HG02759 (cell line): ENCODE data around the gene HDAC5.

Experiments
- ATAC-seq: cut with Tn5 transposase; IDR thresholded peaks from one replicate; pipeline ENCODE4 v1.9.1; 2021; ENCODE audit warnings: mild to moderate bottlenecking, moderate library complexity; ENCODE audit not compliant: unreplicated experiment

Gene HDAC5

DNA sequence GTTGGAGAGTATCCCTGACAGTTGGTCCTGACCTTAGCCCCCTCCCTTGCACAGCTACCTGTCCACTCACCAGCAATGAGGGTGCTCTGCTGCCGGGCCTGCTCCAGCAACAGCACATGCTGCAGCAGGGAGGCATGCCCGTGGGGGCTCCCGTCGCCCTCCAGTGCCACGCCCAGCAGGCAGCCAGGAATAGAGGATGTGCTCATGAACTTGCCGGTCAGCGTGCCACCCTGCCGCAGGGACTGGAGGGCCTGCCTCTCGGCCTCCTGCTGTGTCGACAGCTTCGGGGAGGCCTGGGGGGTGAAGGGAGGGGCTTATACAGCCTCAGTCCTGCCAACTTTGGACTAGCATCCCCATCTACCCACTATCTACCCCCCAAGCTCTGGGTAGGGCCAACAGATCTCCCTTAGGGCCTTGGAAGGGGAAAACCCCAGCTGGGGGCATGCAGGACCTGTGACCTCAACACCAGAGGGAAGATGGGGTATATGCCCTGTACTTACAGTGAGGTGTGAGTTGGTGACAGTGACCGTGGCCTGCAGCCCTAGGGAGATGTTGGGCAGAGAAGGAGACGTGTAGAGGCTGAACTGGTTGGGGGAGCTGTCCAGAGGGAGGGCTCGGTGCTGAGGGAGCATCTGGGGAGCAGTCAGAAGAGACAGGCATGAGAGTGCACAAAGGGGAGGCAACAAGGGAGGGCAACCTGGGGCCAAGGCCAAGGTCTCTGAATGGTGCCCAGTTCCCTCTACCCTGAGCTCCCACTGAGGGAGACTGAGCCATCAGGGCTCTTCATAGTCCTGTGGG lies 32.0 kb downstream of the HDAC5 start:
- ATAC-seq = no peak

DNA sequence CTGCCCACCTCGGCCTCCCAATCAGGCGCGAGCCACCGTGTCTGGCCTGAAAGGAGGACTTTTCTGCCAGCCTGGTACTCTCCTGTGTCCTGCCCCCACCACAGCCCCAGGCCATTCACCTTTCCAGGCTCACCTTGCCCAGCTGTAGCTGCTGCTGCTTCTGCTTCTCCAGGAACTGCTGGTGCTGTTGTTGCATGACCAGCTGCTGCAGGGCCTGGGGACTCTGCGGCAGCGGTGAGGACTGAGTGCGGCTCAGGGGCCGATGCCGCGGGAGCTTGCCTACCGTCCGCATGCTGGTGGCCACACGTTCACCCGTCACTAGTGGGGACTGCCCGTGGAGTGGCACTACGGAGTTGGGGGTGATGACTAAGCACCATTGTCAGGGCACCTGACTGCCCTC lies 35.2 kb downstream of the HDAC5 start:
- ATAC-seq = no peak

DNA sequence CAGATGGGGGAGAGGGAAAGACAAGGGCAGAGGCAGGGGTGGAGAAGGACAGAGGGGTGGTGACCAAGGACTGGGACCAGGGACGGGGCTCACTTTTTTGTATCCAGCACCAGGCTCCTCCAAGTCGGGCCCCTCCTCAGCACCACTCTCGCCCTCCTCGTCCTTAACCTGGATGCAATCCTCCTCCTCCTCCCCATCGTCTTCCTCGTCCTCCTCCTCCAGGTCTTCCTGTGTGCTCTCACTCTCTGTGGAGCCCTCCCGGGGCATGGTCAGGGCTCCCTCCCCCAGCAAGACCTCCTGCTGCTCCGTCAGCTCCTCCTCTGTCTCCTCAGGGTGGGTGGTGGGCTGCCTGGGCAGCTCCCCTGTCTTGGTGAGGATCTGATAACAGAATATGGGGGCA lies 36.1 kb downstream of the HDAC5 start:
- ATAC-seq = no peak

DNA sequence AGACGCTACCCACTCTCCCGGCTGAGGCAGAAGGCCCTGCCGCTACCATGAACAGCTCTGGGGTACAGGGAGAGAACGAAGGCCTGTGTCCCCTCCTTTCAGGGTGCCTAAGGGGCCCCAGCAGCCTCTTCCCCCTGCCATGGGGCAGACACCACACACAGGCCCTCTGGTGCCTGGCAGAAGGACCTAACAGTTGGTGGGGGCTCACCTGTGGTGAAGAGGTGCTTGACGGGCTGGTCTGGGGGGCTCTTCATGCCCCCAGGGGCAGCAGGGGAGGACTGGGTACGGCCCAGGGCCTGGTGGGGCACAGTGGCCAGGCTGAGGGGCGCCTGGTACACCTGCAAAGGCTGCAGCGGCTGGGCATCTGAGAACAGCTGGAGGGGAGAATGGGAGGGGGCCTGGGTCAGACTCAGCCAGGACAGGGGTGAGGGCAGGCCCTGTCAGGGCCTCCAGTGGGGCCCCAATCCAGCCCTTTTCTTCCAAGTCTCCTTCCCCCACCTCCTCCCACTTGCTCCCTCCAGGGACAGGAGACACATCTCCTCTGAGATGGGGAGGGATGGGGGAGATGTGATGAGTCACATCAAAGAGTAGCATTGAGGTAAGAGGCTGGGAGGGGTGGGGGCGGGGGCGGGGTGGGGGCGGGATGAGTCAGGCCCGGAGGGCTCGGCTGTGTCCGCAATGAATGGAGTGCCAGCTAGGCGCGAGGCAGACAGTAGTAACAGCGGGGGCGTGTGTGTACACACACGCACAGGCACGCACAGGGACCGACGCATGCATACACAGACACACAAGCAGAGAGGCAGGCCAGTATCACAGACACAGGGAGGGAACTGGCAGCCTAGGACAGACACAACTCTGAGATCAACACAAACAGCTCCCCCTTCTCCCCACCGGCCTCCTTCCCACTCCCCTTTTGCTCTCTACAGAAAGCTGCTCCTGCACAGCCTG lies 36.8 kb downstream of the HDAC5 start:
- no peak for ATAC-seq

DNA sequence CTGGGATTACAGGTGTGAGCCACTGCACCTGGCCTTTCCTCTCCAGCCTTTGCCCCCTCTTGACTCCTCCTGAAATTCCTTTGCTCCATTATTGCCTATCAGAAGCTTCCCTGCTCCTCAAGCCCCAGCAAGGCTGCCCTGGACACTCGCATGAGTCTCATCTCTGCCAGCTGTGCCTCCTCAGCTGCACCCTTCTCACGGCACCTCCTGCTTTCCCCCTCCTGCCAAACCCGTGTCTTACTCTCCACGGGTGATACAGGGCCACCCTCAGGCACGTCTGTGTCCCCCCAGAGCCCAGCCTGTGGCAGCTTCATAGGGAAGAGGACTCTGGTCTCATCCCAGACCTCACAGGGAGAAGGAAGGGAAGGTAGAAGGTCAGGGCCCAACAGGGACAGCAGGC lies 37.5 kb downstream of the HDAC5 start:
- no peak for ATAC-seq

DNA sequence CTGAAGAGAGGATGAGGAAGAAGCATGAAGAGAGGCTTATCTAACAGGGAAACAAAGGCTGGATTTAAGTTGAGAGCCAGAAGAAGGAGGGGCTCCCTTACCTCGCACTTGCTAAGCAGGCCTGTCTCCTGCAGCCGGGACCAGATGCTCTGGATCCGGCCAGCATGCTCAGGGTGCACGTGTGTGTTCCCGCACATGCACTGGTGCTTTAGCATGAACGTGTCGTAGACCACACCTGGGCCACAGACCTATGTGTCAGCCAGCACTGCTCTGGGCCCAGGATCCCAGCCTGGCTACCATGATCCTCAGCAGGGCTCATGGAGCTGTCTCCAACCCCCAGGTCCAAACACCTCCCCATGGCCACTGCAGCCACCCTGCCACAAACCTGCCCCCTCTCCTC lies 38.5 kb downstream of the HDAC5 start:
- ATAC-seq = no peak

DNA sequence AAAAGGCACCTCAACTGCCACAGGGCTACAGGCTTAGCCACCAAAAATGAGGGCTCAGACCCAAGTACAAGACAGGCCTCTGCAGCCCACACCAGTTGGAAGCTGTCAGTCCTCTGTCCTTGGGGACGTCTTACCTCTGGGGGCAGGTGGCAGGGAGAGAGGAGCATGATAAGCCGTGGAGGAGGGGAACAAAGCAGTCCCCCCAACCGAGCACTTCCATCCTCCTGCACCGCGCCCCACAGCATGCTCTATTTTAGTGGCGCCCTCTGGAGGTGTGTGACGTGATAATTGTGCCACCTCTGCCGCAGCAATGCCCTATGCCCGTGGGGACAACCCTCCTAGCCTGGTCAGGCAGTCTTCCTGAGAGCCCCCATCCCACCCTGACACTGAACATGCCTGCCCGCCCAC lies 39.3 kb downstream of the HDAC5 start:
- ATAC-seq = no peak

DNA sequence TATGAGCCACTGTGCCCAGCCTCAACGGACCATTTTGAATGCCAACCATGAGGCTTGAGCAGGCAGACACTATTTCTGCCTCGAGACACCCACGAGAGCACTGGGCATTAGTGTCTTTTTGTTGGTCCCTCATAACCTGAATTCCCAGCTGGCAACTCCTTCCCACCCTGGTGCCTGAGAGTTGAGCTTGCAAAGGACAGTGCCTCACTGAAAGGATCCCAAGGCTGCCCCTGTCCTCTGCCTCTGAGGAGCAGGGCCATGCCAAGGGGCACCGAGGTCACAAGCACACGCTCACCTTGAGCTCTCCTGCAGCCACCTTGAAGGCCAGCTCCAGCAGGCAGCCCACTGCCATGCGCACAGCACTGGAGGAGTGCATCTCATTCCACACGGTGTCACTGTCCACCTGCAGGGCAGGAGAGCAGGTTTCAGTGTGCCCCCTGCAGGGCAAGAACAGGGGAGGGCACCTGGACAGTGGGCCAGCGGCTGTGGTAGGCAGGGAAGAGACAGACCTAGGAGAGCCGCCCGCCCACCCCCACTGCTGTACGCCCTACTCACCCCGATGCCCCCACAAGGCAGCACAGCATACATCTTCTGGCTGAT lies 40.1 kb downstream of the HDAC5 start:
- ATAC-seq = no peak

DNA sequence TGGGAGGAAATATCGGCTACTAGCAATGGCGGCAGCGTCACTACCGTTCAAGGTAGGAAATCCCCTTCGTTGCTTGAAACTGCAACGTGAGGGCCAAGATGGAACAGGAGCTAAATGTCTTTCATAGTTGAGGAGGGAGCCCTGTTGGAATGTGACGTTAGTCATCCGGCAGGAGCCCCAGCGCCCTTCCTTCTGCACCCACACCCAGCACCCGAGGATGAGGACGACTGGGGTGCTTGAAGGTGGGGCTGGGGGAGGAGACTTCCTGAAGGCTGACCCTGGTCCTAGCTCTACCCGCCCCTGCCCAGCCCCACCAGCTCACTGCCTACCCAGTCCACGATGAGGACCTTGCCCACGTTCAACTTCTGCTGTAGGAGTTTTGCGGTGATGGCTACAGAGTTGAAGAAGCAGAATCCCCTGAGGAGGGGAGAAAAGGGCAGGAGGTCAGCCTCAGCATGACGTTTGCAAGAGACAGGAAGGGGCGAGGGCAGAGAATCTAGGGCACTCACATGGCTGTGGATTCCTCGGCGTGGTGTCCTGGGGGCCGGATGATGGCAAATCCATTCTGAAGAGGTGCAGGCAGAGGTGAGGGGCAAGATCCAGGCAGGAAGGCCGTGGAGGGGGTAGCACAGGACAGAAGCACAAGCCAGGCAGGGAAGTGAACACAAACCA lies 41.0 kb downstream of the HDAC5 start:
- no peak for ATAC-seq

DNA sequence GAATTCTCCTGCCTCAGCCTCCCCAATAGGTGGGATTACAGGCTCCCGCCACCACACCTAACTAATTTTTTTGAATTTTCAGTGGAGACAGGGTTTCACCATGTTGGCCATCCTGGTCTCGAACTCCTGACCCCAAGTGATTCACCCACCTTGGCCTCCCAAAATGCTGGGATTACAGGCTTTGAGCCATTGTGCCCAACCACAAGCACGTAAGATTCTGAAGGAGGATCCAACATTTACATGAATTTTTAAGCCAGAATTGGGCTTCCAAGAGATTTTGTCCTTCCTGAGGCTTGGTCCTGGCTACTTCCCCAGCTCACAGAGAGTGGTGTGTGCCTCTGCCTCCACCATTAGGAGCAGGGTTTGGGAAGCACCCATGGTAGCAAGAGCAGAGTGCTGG lies 41.8 kb downstream of the HDAC5 start:
- no peak for ATAC-seq

DNA sequence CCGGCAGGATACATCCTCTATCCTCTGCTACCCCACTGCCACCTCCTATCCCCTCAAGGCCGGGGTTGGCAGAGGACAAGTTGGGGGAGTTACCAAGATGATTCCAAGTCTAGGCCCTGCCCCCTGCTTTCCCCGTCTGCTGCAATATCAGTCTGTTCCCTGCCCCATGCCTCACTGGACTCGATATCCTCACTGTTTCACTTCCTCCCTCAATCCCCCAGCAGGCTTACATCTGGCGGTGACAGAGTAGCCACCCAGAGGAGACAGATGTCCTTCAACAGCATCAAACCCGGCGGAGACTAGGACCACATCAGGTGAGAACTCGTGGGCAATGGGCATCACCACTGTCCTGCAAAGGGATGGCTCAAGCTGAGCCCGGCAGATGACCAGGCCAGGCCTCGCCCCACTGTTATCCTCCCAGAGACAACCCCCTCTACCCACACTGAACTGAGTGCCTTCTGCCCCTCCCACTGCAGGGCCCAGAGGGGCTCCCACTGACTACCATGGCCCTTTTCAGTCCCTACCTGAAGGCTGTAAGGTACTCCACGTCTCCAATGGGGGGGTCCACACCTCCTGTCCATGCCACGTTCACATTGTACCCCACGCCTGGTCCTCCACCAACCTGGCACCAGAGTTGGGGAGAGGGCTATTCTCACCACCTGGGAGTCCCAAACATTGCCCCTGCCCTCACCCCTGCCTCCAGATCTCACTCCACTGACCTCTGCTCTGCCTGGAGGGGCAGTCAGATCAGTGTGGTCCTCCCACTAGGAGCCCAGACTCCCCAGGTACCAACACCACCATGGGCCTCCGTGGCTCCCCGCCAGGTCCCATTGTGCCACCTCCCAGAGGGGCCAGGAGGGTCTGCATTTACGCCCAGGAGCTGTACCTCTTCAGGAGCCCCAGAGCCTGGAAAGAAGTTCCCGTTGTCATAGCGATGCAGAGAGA lies 43.3 kb downstream of the HDAC5 start:
- ATAC-seq = no peak

DNA sequence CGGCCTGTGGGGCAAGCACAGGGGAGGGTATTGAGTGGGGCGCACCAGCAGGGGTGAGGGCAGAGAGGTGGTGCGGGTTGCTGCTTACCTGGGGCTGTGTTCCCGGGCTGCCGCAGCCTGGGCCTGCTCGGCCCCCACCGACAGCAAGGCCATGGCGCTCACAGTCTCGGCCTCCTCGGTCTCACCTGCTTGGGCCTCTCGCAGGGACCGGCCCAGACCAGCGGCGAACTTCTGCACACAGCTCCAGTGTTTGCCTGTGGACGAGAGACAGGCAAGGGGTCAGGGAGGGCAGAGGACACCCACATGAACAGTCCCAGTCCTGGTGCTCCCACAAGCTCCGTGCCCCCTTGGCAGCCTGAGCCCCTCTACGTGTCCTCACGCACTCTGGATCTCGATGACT lies 45.0 kb downstream of the HDAC5 start:
- ATAC-seq = no peak

DNA sequence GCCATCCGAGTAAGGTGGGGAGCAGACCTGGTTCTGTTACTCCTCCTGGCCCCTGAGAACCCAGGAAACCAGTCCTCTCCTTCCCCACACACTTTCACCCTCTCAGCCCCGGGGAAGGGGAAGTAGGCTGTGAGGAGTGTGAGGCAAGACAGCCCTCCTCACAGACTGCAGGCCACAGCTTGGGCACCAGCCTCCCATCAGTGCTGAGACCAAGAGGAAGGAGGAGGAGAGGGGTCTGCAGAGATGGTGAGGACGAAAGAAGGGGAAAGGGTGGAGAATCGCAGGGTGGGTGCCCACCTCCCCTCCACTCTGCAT lies 45.9 kb downstream of the HDAC5 start:
- no peak for ATAC-seq

DNA sequence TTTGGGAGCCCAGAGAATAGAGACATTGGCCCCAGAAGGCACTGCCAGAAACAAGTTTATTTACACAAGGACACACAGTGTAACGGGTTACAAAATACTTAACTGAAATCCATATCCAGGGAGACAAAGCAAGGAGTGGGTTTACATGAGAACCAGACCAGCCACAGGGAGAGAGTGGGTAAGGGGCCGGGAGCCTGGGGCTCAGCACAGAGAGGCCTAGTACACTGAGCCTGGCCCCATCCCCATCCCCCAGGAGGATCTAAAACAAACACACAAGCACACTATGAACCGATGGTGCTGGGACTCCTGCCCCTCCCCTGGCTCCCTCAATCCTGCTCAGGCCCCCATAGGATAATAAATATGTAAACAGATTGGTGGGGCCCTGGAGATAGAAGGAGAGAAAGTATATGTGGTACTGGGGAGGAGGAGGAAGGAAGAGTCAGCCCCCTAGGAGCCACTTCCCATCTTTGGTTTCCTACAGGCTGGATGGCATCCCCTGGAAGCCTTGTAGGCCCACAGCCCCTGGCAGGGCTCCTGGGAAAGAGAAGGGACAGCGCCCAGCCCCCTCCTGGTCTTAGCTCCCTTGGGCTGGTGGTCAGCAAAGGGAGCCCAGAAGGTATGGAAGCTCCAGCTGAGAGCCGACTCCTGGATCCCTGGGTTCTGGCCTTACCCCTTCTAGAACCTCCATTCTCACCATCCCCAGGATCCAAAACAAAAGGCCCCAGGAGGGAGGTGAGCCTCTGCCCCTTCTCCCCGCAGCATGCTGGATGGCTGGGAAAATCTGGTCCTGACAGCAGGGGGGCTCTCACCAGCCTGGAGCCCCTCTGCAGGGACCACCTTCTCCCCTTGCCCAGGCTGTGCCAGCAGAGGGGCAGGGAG lies 46.5 kb downstream of the HDAC5 start:
- no peak for ATAC-seq

DNA sequence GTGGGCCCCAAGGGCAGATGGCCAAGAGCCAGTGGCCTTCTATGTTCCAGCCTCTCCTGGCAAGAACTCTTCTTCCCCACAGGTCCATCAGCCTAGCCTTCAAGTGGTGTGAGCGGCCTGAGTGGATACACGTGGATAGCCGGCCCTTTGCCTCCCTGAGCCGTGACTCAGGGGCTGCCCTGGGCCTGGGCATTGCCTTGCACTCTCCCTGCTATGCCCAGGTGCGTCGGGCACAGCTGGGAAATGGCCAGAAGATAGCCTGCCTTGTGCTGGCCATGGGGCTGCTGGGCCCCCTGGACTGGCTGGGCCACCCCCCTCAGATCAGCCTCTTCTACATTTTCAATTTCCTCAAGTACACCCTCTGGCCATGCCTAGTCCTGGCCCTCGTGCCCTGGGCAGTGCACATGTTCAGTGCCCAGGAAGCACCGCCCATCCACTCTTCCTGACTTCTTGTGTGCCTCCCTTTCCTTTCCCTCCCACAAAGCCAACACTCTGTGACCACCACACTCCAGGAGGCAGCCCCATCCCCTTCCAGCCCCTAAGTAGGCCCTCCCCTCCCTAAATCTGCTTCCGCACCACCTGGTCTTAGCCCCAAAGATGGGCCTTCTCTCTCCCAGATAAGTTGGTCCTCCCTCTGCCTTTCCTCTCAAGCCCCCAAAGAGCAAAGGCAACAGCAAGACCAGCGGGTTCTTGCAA lies 47.7 kb downstream of the HDAC5 start:
- no peak for ATAC-seq

DNA sequence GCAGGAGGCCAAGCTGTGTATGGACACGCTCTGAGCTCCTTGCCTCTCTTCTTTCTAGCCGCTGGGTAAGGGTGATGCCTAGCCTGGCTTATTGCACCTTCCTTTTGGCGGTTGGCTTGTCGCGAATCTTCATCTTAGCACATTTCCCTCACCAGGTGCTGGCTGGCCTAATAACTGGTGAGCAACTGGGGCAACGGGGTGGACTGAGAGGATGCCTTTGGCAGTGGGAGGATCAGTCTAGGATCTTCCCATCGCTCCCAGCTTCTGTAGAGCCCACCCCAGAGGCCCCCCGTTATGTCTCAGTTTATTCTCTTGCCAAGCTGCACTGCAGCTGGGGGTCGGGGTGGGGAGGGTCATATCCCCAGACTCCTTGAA lies 48.5 kb downstream of the HDAC5 start:
- no peak for ATAC-seq

DNA sequence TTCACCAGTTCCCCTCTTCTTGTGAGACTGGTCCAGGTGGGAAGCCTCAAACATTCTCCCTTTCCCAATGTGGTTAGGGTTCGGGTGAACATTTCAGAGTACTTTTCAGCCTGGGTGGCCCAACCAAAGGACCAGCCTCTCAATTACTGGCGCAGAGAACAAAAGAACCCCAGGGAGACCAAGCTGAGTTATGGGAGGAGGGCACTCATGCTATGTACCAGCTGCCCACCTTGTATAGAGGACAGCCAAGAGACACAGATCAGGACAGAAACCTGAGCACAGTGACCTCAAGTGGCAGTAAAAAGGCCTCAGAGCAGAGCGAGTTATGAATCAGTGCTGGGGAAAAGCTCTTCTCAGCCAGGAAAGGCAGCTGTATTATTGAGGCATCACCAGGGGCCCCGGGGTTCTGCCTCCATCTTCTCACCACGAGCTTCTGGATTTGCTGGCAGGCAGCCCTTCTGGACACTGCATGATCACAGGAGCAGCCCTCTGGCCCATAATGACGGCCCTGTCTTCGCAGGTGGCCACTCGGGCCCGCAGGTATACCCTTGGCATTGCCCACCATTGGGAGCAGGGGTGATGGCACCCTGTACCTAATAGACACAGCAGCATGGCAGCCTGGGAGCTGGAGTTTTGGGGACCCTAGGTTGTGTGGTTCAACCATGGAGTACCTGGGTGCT lies 49.1 kb downstream of the HDAC5 start:
- no peak for ATAC-seq

DNA sequence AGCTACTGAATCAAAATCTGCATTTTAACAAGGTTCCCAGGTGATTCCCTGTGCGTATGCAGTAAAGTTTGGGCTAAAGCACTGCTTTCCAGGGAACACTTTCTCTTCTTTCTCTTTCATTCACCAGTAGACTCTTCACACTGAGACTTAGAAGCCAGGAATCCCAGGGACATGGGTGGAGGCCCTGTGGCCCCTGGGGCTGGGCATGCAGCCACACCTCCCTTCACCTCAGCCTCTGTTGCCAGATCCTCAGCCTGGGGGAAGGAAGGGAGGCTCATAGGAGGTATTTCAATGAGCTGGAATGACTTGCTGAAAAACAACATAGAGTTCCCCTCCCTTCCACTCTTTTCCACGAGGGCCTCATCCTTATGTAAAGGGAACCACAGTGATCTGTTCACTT lies 51.7 kb downstream of the HDAC5 start:
- no peak for ATAC-seq
